Ovary (tissue), 9 donors: ENCODE measurements around the gene OLIG2. TPM values are rescaled to one million over a fixed set of nuclear protein-coding genes. Genes with fewer than 3 reads are reported as not detected.

Experiments used
- DNase-seq, 5 donors: peaks; one replicate each; pipeline ENCODE4 v3.0.0-alpha.2; 2019 to 2020
- H3K27ac ChIP-seq, 2 donors: fragments of 200-600 bp; one replicate each; pipeline versions ENCODE4 v1.5.1 to v1.8.0; 2019 to 2022
- H3K27me3 ChIP-seq: fragments of 200-600 bp; one replicate; pipeline ENCODE4 v1.8.0; 2022
- H3K36me3 ChIP-seq: fragments of 200-600 bp; sonication (generic); one replicate; pipeline ENCODE4 v1.5.1; 2019
- H3K4me1 ChIP-seq: one replicate; pipeline ENCODE4 v1.8.1; 2013; ENCODE audit warnings: mild to moderate bottlenecking, moderate library complexity; ENCODE audit not compliant: insufficient read depth
- H3K4me3 ChIP-seq: fragments of 200-600 bp; sonication (generic); one replicate; pipeline ENCODE4 v1.5.1; 2017
- H3K9me3 ChIP-seq, 2 donors: fragments of 200-600 bp in 1 of 2; sonication (generic) in 1 of 2; one replicate each; pipeline versions ENCODE4 v1.5.1 to v1.8.1; 2013 to 2019; ENCODE audit warnings: mild to moderate bottlenecking in 1 of 2, moderate library complexity in 1 of 2
- EP300 ChIP-seq: sonication (generic); formaldehyde crosslinking; IDR thresholded peaks from one replicate; pipeline ENCODE4 v1.6.1; 2017; ENCODE audit warnings: antibody characterized with exemption
- POLR2A ChIP-seq: fragments of 450-650 bp; IDR thresholded peaks from one replicate; pipeline ENCODE4 v1.6.1; 2017; ENCODE audit warnings: antibody characterized with exemption, mild to moderate bottlenecking, moderate library complexity
- WGBS, 3 donors: extraction: QIAGEN DNeasy Blood & Tissue Kit in 1 of 3; methylation state at CpG; one replicate each; pipeline versions ENCODE4 v1.1.5 to v1.1.7; 2013 to 2017; 5-methylcytosine and 5-hydroxymethylcytosine counted together
- intact Hi-C, 4 donors: fragments of 100-400 bp; cut with DNase I; formaldehyde crosslinking; loops; one replicate each; pipeline versions ENCODE4 v1.11.0 to v1.15.1; 2022 to 2023
- polyA plus RNA-seq, 2 donors: library from polyadenylated mRNA; stranded (reverse); fragments of 200-250 nt in 1 of 2; fragments of 350-450 nt in 1 of 2; fragmentation: Illumina TruSeq in 1 of 2; extraction: RNeasy Lipid Tissue Mini Kit (QIAGEN cat#74804) in 1 of 2; gene quantifications; one replicate each; pipeline ENCODE4 v1.2.3, GENCODE V29; 2013 to 2014
- total RNA-seq, 7 donors: library from RNA; depleted of rRNA in 2 of 7; stranded (reverse); fragments of >200 nt in 2 of 7; fragmentation: NEBNext Ultra II Directional in 3 of 7; extraction: Animal tissue kit (Norgen Biotek cat#: 25700) in 3 of 7; gene quantifications; one replicate each; pipeline versions ENCODE4 v1.1.0 to v1.2.4, GENCODE V29; 2016 to 2023
- TF ChIP-seq, protein P1 (sequence below), 3 donors: fragments of 450-650 bp in 2 of 3; fragments of 200-600 bp in 1 of 3; IDR thresholded peaks; one replicate each; pipeline versions ENCODE4 v1.5.1 to v1.8.0; 2016 to 2022; ENCODE audit warnings: antibody characterized with exemption in 3 of 3, mild to moderate bottlenecking in 1 of 3
- donor health status: DM: no; HTN: no; CAD: no; lungs with moderate emphysema.
- donor health status: DM: no; HTN: no; CAD: no.
- donor health status: Bipolar disorder and iron deficiency.
- donor health status: DM: yes; HTN: yes; CAD: no.
- donor health status: DM: no; HTN: no; CAD: no.
- donor health status: DM: yes; HTN: yes; CAD: no.

OLIG2 gene
- total and polyA plus RNA-seq, 9 donors: not detected

GRCh38 chr21:33022828-33023573, 2.7 kb upstream of the OLIG2 start:
- Histone ChIP-seq H3K36me3 (no peaks in the 10 kb centered on the region), H3K9me3 (no peaks in the 10 kb centered on the region), H3K27ac (no peak overlapping the region), H3K4me1 (peaks cover 2% of the 10 kb centered on the region), H3K4me3 (no peak overlapping the region), H3K27me3 (peaks cover 2% of the 10 kb centered on the region)
- intact Hi-C loops: loop anchor here in 1 of 4 donors (5.0 kb wide), 1 partner anchor 34 kb away; no protein-coding TSS in a partner anchor
- 1% methylated on average over 32 to 52 of the region's 52 CpGs for WGBS, 3 donors
- DNase-seq: no peak
- TF ChIP-seq EP300 (no peak), POLR2A (no peak)
- TF ChIP-seq, protein P1, sequence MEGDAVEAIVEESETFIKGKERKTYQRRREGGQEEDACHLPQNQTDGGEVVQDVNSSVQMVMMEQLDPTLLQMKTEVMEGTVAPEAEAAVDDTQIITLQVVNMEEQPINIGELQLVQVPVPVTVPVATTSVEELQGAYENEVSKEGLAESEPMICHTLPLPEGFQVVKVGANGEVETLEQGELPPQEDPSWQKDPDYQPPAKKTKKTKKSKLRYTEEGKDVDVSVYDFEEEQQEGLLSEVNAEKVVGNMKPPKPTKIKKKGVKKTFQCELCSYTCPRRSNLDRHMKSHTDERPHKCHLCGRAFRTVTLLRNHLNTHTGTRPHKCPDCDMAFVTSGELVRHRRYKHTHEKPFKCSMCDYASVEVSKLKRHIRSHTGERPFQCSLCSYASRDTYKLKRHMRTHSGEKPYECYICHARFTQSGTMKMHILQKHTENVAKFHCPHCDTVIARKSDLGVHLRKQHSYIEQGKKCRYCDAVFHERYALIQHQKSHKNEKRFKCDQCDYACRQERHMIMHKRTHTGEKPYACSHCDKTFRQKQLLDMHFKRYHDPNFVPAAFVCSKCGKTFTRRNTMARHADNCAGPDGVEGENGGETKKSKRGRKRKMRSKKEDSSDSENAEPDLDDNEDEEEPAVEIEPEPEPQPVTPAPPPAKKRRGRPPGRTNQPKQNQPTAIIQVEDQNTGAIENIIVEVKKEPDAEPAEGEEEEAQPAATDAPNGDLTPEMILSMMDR (IDR thresholded peaks at IDR 0.05): no peak

- peaks cover 2% of the 10 kb centered on the region for H3K27me3 ChIP-seq
- H3K4me1 ChIP-seq: peaks cover 2% of the 10 kb centered on the region
- DNase-seq: no peak
- no peak for TF ChIP-seq EP300
- 1 to 4% (median 3%) methylated on average over 43 to 49 of the region's 49 CpGs for WGBS, 3 donors
- intact Hi-C loops: loop anchor here in 1 of 4 donors (5.0 kb wide), 1 partner anchor 34 kb away; no protein-coding TSS in a partner anchor
- no peaks in the 10 kb centered on the region for H3K9me3 ChIP-seq
- H3K27ac ChIP-seq: no peak overlapping the region
- H3K36me3 ChIP-seq: no peaks in the 10 kb centered on the region
- H3K4me3 ChIP-seq: no peak overlapping the region
Measured at GRCh38 chr21:33023574-33024200, 2.0 kb upstream of the OLIG2 start.

DNA sequence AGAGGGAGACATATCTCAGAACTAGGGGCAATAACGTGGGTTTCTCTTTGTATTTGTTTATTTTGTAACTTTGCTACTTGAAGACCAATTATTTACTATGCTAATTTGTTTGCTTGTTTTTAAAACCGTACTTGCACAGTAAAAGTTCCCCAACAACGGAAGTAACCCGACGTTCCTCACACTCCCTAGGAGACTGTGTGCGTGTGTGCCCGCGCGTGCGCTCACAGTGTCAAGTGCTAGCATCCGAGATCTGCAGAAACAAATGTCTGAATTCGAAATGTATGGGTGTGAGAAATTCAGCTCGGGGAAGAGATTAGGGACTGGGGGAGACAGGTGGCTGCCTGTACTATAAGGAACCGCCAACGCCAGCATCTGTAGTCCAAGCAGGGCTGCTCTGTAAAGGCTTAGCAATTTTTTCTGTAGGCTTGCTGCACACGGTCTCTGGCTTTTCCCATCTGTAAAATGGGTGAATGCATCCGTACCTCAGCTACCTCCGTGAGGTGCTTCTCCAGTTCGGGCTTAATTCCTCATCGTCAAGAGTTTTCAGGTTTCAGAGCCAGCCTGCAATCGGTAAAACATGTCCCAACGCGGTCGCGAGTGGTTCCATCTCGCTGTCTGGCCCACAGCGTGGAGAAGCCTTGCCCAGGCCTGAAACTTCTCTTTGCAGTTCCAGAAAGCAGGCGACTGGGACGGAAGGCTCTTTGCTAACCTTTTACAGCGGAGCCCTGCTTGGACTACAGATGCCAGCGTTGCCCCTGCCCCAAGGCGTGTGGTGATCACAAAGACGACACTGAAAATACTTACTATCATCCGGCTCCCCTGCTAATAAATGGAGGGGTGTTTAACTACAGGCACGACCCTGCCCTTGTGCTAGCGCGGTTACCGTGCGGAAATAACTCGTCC, 1.3 kb upstream of the OLIG2 start:
- intact Hi-C loops: loop anchor here in 1 of 4 donors (5.0 kb wide), 1 partner anchor 33 kb away; no protein-coding TSS in a partner anchor
- DNase-seq: no peak
- H3K27me3 ChIP-seq: peaks cover 4% of the 10 kb centered on the region
- no peaks in the 10 kb centered on the region for H3K36me3 ChIP-seq
- 4% methylated on average over 40 of the region's 40 CpGs for WGBS, 3 donors
- TF ChIP-seq POLR2A (no peak), EP300 (no peak)
- TF ChIP-seq, protein P1 (IDR thresholded peaks at IDR 0.05): no peak
- no peak overlapping the region for H3K27ac ChIP-seq
- no peak overlapping the region for H3K4me3 ChIP-seq
- H3K9me3 ChIP-seq: no peaks in the 10 kb centered on the region
- H3K4me1 ChIP-seq: peaks cover 2% of the 10 kb centered on the region

DNA sequence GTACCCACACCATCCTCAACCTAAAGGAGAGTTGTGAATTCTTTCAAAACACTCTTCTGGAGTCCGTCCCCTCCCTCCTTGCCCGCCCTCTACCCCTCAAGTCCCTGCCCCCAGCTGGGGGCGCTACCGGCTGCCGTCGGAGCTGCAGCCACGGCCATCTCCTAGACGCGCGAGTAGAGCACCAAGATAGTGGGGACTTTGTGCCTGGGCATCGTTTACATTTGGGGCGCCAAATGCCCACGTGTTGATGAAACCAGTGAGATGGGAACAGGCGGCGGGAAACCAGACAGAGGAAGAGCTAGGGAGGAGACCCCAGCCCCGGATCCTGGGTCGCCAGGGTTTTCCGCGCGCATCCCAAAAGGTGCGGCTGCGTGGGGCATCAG, 638 bp upstream of the OLIG2 start:
- Histone ChIP-seq H3K4me1 (peaks cover 2% of the 10 kb centered on the region), H3K36me3 (no peaks in the 10 kb centered on the region), H3K27ac (no peak overlapping the region), H3K9me3 (no peaks in the 10 kb centered on the region), H3K27me3 (peaks cover 4% of the 10 kb centered on the region), H3K4me3 (no peak overlapping the region)
- DNase-seq: no peak
- TF ChIP-seq EP300: no peak
- TF ChIP-seq, protein P1 (IDR thresholded peaks at IDR 0.05): no peak
- TF ChIP-seq POLR2A: no peak
- WGBS, 3 donors: 1 to 3% (median 2%) methylated on average over 22 of the region's 22 CpGs
- intact Hi-C loops: no loop called here
